Measurements from ENCODE around the gene SORL1. TPM values are rescaled to one million over a fixed set of nuclear protein-coding genes. Genes with fewer than 3 reads are reported as not detected.

Gene SORL1
- total and polyA plus RNA-seq, 2 of the 13 experiments (the other 11 are each of a cell fraction or from before 2014, with no cell fraction given): 21.3 to 148 TPM

DNA sequence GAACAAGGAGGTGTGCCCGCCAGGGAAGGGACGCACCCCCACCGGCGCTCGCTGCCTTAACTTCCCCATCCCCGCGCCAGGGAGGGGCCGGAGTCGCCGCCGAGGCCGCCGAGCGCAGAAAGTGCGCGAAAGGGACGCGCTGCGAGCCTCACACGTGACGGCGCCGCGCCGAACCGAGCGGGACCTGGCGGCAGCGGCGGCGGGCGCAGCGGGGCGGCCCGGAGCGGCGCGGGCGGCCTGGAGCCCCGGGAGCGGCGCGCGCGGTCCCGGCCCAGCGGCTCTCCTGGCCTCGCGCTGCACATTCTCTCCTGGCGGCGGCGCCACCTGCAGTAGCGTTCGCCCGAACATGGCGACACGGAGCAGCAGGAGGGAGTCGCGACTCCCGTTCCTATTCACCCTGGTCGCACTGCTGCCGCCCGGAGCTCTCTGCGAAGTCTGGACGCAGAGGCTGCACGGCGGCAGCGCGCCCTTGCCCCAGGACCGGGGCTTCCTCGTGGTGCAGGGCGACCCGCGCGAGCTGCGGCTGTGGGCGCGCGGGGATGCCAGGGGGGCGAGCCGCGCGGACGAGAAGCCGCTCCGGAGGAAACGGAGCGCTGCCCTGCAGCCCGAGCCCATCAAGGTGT, at the start of gene SORL1 (continued):
- TF ChIP-seq ZNF326 (CRISPR knock-in tag; IDR thresholded peaks at IDR 0.05; ENCODE audit: borderline replicate concordance) (no peak), ZNF143 (CRISPR knock-in tag; IDR thresholded peaks at IDR 0.05) (no peak), CREM (IDR thresholded peaks at IDR 0.05) (no peak), CREM (CRISPR knock-in tag; IDR thresholded peaks at IDR 0.05) (no peak), GPN1 (CRISPR knock-in tag; IDR thresholded peaks at IDR 0.05; ENCODE audit: borderline replicate concordance) (no peak), RBFOX2 (IDR thresholded peaks at IDR 0.05; ENCODE audit: low read depth, low read length) (peak; percentile 94), MTA1 (CRISPR knock-in tag; IDR thresholded peaks at IDR 0.05; ENCODE audit: borderline replicate concordance) (0 out of 2 replicates have a peak, but pooled peaks have one; percentile 24), RAD21 (CRISPR knock-in tag; IDR thresholded peaks at IDR 0.05) (peak; percentile 83), ZNF577 (CRISPR knock-in tag; IDR thresholded peaks at IDR 0.05; ENCODE audit: borderline replicate concordance, low read depth) (no peak), FOXA3 (CRISPR knock-in tag; IDR thresholded peaks at IDR 0.05) (0 out of 2 replicates have a peak, but pooled peaks have one; percentile 6), STAT5B (CRISPR knock-in tag; IDR thresholded peaks at IDR 0.05) (no peak), MED13 (CRISPR knock-in tag; IDR thresholded peaks at IDR 0.05) (no peak), MAZ (IDR thresholded peaks at IDR 0.05; ENCODE audit: borderline replicate concordance, low read depth, low read length) (no peak), MAZ (CRISPR knock-in tag; IDR thresholded peaks at IDR 0.05; ENCODE audit: low read depth) (no peak; the same call in 1 of the 2 replicates), ZNF776 (CRISPR knock-in tag; IDR thresholded peaks at IDR 0.05) (peak; percentile 71)
- TF ChIP-seq, protein P1, sequence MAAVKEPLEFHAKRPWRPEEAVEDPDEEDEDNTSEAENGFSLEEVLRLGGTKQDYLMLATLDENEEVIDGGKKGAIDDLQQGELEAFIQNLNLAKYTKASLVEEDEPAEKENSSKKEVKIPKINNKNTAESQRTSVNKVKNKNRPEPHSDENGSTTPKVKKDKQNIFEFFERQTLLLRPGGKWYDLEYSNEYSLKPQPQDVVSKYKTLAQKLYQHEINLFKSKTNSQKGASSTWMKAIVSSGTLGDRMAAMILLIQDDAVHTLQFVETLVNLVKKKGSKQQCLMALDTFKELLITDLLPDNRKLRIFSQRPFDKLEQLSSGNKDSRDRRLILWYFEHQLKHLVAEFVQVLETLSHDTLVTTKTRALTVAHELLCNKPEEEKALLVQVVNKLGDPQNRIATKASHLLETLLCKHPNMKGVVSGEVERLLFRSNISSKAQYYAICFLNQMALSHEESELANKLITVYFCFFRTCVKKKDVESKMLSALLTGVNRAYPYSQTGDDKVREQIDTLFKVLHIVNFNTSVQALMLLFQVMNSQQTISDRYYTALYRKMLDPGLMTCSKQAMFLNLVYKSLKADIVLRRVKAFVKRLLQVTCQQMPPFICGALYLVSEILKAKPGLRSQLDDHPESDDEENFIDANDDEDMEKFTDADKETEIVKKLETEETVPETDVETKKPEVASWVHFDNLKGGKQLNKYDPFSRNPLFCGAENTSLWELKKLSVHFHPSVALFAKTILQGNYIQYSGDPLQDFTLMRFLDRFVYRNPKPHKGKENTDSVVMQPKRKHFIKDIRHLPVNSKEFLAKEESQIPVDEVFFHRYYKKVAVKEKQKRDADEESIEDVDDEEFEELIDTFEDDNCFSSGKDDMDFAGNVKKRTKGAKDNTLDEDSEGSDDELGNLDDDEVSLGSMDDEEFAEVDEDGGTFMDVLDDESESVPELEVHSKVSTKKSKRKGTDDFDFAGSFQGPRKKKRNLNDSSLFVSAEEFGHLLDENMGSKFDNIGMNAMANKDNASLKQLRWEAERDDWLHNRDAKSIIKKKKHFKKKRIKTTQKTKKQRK (IDR thresholded peaks at IDR 0.05; ENCODE audit: low read length): no peak
- TF ChIP-seq, protein P2, sequence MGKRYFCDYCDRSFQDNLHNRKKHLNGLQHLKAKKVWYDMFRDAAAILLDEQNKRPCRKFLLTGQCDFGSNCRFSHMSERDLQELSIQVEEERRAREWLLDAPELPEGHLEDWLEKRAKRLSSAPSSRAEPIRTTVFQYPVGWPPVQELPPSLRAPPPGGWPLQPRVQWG (CRISPR knock-in tag; IDR thresholded peaks at IDR 0.05; ENCODE audit: borderline replicate concordance, low read depth): no peak; the same call in 1 of the 2 replicates
- TF ChIP-seq, protein P3, sequence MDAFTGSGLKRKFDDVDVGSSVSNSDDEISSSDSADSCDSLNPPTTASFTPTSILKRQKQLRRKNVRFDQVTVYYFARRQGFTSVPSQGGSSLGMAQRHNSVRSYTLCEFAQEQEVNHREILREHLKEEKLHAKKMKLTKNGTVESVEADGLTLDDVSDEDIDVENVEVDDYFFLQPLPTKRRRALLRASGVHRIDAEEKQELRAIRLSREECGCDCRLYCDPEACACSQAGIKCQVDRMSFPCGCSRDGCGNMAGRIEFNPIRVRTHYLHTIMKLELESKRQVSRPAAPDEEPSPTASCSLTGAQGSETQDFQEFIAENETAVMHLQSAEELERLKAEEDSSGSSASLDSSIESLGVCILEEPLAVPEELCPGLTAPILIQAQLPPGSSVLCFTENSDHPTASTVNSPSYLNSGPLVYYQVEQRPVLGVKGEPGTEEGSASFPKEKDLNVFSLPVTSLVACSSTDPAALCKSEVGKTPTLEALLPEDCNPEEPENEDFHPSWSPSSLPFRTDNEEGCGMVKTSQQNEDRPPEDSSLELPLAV (CRISPR knock-in tag; conservative IDR thresholded peaks at IDR 0.05; ENCODE audit: low read depth): no peak
- TF ChIP-seq, protein P4, sequence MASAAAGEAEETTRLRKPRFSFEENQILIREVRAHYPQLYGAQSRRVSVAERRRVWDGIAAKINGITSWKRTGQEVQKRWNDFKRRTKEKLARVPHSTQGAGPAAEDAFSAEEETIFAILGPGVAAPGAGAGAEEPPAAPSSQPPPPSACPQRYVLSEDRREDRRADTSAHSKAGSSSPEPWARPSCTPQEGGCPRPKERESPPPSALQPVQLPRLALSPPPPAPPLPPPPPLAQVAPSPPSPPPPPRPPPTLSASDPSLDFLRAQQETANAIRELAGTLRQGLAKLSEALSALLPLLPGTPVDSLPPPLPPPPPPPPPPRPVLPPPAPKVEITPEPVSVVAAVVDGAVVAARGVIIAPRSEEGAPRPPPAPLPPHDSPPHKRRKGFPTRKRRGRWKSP (CRISPR knock-in tag; IDR thresholded peaks at IDR 0.05): peak; percentile 63
- TF ChIP-seq, protein P5, sequence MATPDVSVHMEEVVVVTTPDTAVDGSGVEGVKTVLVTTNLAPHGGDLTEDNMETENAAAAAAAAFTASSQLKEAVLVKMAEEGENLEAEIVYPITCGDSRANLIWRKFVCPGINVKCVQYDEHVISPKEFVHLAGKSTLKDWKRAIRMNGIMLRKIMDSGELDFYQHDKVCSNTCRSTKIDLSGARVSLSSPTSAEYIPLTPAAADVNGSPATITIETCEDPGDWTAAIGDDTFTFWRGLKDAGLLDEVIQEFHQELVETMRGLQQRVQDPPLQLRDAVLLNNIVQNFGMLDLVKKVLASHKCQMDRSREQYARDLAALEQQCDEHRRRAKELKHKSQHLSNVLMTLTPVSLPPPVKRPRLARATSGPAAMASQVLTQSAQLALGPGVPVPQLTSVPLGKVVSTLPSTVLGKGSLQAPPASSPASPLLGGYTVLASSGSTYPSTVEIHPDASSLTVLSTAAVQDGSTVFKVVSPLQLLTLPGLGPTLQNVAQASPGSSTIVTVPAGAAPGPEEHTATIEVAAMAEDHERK (CRISPR knock-in tag; IDR thresholded peaks at IDR 0.05; ENCODE audit: low read depth): no peak
- TF ChIP-seq, protein P6, sequence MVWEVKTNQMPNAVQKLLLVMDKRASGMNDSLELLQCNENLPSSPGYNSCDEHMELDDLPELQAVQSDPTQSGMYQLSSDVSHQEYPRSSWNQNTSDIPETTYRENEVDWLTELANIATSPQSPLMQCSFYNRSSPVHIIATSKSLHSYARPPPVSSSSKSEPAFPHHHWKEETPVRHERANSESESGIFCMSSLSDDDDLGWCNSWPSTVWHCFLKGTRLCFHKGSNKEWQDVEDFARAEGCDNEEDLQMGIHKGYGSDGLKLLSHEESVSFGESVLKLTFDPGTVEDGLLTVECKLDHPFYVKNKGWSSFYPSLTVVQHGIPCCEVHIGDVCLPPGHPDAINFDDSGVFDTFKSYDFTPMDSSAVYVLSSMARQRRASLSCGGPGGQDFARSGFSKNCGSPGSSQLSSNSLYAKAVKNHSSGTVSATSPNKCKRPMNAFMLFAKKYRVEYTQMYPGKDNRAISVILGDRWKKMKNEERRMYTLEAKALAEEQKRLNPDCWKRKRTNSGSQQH (CRISPR knock-in tag; IDR thresholded peaks at IDR 0.05; ENCODE audit: low read depth): peak; percentile 75; the same call in 1 of the 2 replicates

Data from HepG2 (cell line).